NCI-H2196 (cell line): Measurements from ENCODE around the gene COL4A1.

Experiments used
- DNase-seq: peaks from one replicate; lab custom pipeline; 2025; ENCODE audit not compliant: unreplicated experiment; lab: John Stamatoyannopoulos, UW

COL4A1 gene

DNA sequence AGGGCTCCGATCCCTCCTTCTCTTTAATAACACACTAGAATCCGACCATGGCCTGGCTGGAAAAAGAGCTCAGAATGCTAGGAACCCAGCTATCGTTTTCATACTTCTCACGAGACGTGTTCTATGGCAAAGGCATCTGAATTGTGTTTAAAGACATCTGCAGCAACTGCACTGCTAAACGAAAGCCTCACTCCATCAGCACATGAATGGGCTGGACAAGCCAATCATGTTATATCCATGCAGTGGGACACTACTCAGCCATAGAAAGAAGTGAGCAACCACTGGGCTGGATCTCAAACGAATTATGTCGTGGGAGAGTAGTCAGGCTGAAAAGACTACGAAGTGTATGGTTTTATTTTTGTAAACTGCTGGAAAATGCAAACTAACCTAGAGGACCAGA is 136.1 kb downstream of the COL4A1 start:
- no peak for DNase-seq

DNA sequence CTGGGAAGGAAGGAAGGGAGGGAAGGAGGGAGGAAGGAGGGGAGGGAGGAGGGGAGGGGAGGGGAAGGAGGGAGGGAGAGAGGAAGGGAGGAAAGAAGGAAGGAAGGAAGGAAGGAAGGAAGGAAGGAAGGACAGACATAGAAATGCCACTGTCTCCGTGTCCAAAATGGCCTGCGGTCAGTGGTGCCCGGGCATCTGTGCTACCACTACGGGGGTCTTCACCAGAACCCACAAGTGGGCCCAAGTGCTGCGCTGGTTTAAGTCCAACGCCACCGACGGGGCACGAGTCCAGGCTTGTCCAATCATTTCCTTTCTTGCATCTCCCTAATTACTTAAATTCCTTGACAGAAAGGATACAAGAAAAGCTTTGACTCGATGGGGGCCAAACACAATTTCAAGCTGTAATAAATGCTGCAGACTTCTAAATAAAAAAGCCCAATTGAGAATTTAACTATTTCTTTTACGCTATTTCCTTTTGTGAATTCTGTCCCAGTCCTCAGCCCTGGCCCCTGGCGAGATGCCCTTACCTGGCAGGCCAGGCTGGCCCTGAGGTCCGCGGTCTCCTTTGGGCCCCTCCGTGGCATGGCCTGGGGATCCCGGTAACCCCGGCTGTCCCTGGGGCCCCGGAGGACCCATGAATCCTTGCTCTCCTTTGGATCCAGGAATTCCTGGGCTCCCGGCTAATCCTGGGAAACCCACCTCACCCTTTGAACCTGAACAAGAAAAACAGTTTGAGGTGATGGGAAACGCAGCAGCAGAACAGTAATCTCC is 136.8 kb downstream of the COL4A1 start:
- no peak for DNase-seq

DNA sequence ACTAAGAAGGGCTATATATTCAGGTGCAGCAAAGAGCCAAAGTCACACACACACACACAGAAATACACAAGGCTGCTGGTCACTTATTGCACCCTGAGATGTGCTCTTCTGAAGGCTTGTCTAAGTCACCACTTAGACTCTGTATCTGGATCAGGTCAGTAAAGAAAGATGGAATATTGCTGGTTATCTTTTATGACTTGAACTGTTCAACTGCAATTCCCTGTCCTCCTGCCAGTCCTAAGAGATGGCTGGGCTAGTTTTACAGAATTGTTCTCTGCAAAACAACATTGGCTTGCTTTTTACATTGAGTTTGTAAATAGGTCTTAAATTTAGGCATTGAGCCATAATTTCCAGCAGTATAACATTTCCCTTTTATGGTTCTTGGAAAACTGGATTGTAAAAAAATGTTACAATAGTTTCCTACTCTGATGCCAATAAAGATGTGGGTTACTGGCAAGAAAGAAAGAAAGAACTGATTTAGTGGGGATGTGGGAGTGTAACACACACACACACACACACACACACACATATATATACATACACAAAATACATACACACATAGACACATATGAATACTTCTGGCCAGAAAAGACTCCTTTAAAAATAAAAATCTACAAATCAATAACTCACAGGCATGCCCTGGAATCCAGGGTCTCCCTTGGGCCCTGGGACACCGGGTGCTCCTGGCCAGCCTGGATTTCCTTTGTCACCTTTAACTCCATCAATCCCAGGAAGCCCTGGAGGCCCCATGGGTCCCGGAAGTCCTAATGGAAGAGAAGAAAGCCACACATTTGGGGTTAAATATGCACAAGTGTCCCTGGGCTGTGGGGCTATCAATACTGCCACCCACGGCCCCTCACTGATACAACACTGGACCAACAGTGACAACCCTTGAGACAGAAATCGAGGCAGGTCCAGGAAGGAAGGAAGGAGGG is 137.7 kb downstream of the COL4A1 start:
- DNase-seq = no peak

DNA sequence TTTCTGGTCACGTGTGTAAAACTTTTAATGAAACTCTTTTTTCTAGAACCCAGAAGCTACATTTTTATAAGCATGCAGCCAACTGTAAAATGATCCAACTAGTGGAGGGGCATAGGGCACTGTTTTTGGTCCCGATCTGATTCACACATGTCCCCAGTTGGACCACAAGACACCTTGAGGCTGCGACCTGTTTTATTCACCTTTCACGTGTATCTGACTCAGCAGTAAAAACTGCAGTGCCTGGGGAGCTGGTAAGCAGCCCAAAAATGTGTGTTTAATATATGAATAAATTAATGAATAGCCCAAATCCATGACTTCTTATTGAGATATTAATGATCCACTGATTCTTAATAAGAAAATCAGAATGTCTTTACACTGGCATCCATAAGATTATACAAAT is 140.4 kb downstream of the COL4A1 start:
- no peak for DNase-seq

DNA sequence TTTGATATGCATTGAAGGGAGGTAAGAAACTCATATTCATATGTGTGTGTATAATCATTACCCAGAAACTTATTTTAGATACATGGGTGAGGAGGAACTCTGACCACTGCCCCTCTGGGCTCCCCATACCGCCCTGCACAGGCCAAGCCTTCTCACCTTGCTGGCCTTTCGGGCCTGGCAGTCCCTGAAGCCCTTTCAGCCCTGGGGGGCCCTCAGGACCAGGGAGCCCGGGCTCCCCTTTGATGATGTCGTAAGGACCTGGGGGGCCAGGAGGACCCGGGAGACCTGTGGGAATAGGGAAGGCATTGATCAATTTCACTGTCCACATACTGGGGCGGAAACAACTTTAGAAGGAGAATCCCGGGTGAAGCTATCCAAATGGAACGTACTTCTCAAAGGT is 142.3 kb downstream of the COL4A1 start:
- DNase-seq = no peak

DNA sequence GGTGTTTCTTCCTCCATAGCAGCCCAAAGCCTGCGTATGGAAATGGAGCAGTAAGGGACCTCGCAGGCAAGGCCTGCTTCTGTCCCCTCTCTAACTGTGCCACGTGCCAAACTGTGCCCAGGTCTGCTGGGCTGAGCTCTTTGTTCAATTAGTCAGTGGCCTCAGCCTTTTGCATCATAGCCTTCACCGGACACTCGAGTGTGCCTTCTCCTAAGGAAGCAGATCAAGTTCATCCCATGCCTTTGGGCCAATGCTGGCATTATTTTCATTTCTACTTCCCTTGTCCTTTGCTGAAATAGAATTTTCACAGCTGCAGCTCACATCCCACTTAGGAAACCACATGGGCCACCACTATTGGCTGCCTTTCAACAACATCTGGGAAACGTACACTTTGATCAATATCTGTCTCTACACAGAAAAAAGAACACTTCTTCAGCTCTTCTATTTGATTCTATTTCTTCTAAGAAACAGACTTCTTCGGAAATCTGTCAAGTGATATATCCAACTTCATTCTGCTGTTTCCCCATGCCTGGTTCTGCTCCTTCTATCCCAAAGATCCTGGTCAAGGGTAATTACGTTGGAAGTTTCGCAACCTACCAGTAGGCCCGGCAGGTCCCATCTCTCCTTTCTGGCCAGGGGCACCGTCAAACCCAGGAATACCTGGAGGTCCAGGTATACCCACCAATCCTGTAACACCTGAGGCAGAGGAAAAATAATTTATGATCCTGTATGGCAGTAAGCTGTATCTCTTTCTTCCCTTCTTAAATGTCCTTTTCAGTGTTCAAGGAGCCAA is 143.9 kb downstream of the COL4A1 start:
- DNase-seq = no peak

DNA sequence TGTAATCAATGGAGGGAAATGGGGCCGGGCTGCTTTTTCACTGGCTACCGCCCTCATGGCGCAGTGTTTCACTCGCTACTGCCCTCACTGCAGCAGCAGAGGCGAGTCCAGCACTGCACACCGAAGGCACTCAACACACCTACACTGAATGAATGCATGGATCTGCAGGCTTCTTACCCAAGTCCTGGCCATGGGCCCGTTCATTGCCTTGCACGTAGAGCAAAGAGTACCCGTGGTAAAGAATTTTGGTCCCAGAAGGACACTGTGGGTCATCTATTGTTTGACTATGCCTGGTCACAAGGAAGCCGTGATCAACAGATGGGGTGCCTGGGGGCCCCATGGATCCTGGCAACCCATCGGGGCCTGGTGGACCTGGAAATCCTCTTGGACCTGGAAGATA is 144.9 kb downstream of the COL4A1 start:
- no peak for DNase-seq

DNA sequence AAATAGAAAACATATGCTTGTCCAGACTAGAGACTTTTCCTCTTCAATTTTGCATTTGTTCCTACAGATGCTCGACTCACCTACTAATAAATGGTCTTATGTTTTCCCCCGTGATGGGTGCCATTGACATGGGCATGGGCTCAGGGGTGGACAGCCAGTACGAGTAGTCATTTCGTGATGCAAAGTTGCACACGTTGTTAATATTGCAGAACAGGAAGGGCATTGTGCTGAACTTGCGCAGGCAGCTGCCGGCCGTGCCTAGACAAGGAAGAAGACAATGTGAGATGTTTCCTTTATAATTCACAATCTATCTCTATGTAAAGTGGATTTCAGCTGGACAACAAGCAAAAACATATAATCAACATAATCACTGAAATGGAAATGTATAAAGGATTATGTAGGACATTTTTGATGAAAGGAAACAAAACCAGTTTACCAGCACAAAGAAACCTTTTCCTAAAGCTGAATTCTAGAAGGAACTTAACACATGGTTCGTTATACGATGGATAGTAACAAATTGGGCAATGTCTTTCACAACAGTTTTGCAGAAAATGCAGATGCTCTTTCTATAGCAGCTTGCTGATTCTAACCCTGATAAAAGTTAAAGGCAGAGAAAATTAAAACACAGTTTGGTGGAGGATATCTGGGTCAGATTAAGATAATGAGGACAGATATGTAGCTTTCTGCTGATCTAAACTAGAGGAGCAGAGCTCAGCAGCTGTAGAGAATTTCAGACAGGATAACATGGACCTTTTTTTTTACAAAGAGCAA is 145.7 kb downstream of the COL4A1 start:
- no peak for DNase-seq

DNA sequence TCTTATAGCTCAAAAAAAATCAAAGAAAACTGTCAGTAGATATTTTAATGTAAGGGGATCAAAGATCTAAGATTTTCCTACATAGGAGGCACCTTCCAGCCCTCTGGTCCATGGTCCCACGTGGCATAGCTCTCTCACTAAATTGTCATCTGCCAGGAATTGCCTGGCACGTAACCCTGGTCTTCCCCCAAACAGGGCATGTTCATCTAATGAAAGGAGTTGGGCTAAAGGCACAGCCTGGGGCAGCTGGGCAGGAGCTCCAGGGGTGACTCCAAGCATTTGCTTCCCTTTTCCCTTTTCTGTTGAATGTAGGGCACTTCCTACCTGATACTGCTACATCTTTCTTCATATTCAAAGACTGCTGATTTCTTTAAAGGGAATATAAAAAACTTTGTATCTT is 148.7 kb downstream of the COL4A1 start:
- no peak for DNase-seq

DNA sequence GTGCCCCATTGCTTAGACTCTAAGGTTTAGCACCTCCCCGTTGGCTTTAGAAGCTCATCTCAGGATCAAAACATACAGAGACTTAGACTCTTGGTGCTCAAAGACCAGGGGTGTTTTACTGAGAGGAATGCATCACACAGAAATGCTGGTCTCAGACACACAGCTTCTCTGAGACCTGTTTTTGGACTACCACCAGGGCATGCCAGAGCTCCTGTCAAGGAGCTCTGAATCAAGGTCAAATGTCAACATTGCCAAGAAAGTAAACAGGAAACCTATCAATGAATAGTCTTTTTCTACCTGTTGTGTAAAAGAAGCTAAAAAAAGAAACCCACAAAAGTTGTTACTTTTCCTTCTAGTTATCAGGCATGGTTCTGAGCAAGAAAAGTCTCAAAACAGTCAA is 149.2 kb downstream of the COL4A1 start:
- DNase-seq = no peak

DNA sequence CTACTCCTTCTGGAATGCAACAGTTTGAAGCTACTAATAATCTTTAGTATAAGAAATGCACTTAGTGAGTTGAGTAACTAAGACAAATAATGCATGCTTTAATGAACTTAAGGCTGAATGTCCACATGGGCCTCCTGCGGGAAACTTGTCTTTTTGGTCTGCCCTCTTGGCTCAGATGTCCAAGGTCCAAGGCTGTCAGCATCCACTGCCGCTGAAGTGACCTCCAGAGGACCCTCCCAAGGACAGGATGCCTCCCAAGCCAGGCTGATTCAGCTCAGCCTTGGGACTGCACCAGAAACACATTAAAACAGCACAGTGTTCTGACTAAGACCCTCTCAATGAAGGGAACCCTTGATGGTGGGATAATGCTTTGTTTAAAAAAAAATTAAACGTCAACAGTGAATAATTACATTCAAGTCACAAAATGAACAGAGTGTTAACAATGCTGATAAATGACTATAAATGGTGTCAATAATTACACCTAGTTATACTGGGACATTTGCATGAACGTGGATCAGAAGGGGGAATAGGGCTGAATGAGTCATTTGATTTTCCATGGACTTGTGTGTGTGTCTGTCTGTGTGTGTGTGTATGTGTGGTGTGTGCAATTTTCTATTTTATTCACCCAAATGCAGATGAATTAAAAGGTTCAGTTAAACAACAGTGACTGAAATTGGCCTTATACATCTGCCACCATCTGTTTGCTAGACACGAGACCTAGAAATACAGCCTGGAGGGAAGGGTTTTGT is 150.5 kb downstream of the COL4A1 start:
- DNase-seq = no peak

DNA sequence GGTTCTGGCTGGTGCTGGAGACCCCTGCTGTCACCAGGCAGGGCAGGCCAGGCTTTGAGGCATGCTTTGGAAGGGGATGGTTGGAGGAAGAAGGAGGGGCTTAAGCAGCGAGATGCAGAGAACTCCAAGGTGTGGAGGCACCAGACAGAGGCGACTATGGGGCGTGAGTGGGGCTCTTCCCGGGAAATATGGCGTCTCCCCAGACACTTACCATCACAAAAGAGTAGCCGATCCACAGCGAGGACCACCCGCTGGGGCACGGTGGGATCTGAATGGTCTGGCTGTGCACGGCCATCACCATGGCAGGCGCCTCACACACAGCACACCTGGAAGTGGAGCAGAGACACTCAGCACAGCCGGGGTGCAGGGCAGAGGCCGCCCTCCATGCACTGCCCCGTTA is 151.9 kb downstream of the COL4A1 start:
- no peak for DNase-seq

DNA sequence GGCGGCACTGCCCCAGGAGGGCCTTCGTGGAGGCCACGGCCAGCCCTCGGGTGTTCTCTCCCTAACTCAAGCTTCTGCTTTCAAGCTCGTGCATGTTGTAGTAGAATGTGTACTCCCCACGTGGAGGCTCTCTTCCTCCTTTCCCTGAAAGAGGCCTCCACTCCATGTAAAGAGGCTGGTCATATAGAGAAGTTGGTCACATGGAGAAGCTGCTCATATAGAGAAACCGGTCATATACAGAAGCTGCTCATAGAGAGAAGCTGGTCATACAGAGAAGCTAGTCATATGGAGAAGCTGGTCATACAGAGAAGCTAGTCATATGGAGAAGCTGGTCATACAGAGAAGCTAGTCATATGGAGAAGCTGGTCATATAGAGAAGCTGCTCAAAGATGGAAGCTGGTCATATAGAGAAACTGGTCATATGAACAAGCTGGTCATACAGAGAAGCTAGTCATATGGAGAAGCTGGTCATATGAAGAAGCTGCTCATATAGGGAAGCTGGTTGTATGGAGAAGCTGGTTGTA is 152.5 kb downstream of the COL4A1 start:
- DNase-seq = no peak

DNA sequence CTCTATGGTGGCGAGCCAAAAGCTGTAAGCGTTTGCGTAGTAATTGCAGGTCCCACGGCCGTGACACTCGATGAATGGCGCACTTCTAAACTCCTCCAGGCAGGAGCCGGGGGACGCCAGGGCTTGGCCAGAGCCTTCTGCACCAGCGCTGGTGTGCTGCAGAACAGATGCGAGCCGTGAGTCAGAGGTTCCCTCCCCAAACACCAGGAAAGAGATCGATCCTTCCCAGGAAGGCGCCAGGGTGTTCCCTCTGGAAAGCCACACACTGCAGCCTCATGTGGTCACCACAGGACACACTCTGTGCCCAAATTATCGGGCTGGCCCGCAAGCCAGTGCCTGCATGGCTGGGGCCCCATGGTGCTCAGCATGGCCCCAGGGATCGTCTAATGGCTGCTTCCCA is 154.6 kb downstream of the COL4A1 start:
- DNase-seq = no peak

DNA sequence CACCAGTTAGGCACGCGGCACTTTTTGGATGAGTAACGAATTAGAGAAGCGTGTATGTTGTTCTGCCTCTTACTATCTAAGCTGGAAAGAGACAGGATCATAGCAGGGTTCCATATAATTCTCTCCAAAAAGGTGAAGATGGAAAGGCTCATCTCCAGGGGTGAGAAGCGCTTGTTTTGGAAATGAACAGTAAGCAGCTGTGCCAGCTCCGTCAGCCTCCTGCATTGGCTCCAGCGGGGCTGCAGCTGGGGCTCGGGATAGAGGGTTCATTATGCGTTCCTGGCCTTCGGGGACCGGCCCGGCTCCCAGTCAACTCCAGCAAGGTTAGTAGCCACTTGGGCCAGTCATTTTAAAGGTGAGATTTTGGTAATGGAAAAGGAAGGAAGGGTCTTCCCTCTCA is 155.5 kb downstream of the COL4A1 start:
- DNase-seq = no peak

DNA sequence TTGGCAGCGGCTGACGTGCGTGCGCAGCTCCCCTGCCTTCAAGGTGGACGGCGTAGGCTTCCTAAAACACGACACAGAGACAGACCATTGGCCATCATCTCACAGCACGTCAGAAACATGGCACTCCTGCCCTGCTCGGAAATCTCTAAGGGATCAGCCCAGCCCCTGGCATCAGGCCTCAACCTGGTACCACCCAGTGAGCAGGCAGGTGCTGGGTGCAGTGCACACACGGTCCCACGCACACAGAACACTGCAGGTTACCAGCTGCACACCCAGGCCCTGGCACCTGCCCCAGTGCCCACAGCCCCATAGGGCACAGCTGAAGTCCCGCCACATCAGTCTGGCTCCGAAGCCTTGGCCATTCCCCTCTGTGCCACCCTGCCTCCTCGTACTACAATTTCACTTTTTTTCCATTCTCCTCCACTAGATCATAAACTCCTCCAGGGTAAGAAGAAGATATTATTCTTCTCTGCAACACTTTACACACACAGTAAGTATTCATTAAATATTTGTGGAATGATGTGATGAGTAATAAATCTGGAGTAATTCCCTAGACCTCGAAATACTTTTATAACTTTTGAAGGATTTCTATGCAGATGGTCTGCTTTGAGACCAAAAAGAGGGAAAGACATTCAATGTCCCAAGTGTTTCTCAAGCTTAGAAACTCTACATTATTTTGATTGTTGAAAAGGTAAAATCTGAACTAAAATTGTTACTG is 156.4 kb downstream of the COL4A1 start:
- no peak for DNase-seq

DNA sequence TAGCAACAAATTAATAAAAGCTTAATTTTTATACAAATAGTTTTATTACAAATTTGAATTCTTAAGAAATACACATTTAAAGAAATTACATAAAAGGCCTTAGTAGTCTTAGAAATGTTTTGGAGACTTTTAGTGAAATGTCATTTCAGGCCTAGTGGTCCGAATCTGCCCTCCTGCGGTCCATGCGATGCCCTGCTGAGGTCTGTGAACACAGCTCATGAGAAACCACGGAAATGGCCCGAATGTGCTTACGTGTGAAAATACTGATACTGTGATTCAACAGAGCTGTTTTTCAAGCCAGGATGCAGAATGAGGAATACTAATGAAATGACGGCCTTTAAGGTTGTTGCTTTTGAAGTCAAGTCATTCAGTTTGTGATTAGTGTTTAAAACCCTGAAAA is 157.9 kb downstream of the COL4A1 start:
- DNase-seq = no peak

DNA sequence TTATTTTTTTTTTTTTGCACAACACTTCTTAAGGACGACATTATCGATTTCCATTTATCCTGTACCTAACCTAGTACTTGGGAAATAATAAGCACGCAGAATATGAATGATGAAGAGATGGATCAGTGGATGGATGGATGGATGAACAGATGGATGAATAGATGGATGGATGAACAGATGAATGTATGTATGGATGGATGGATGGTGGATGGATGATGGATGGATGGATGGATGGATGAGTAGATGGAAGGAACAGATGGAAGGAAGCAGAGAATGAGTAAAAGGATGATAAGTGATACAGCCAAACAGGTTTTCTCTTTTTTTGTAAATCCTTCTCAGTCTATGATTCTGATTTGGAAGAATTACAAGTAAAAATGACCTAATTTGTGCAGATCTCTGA is 166.9 kb downstream of the COL4A1 start:
- no peak for DNase-seq

DNA sequence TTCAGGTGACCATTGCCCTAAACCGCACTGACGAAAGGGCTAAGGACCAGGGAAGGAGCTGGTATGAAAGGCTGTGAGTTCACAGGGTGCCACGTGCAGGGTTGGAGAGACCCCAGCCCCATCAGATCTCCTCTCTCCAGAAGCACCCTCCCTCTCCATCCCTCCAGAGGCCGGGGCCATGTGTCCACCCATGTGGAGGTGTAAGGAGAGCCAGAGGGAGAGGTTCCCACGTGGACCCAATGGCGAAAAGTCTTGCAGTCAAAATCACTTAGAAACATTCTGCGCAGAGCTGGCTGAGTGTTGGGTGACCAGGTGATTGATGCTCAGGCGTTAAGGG is 168.3 kb downstream of the COL4A1 start:
- DNase-seq = no peak
